ENCODE measurements around the gene SCN9A. TPM values are rescaled to one million over a fixed set of nuclear protein-coding genes. Genes with fewer than 3 reads are reported as not detected.

Gene SCN9A
- total RNA-seq, 1 experiment from 2014 or later = 1.3 TPM

- Histone ChIP-seq H3K4me2 (ENCODE audit: insufficient read depth, insufficient read length, low read length) (no peak overlapping the region), H3K27me3 (ENCODE audit: insufficient read depth, low read length) (no peaks in the 10 kb centered on the region), H3K14ac (ENCODE audit: insufficient read depth, low read length) (no peak overlapping the region), H2AK5ac (ENCODE audit: insufficient read length, low read length) (no peak overlapping the region), H3T11ph (ENCODE audit: low read length) (no peak overlapping the region), H3K4me1 (ENCODE audit: insufficient read depth, low read length) (no peaks in the 10 kb centered on the region; the same call in 1 of the 2 replicates), H2BK5ac (ENCODE audit: insufficient read length, low read length) (no peak overlapping the region), H4K5ac (ENCODE audit: insufficient read length, low read depth, low read length) (no peak overlapping the region), H3K23me2 (ENCODE audit: insufficient read length, low read depth, low read length, poor library complexity, severe bottlenecking) (no peaks in the 10 kb centered on the region), H2BK120ac (ENCODE audit: low read depth, low read length, poor library complexity, severe bottlenecking) (no peak overlapping the region), H4K91ac (ENCODE audit: insufficient read length, low read depth, low read length) (no peak overlapping the region), H4K20me1 (ENCODE audit: control insufficient read depth, insufficient read depth, insufficient read length) (no peaks in the 10 kb centered on the region), H2AFZ (ENCODE audit: low read length) (no peak overlapping the region), H3K79me1 (ENCODE audit: insufficient read depth, low read depth, low read length, poor library complexity, severe bottlenecking) (no peaks in the 10 kb centered on the region), H3K56ac (ENCODE audit: insufficient read length, low read depth, low read length) (no peak overlapping the region), H3K23ac (ENCODE audit: insufficient read length, low read depth, low read length) (no peak overlapping the region), H3K27ac (ENCODE audit: insufficient read length, low read depth, low read length) (no peak overlapping the region), H3K9ac (ENCODE audit: extremely low read depth, insufficient read length, low read length) (no peak overlapping the region), H2BK15ac (ENCODE audit: low read depth, low read length) (no peak overlapping the region), H2BK12ac (ENCODE audit: insufficient read length, low read depth, low read length) (no peak overlapping the region), H3K79me2 (ENCODE audit: insufficient read depth, low read length) (no peaks in the 10 kb centered on the region), H3K18ac (ENCODE audit: insufficient read length, low read depth, low read length) (no peak overlapping the region), H3K4ac (ENCODE audit: low read depth, low read length) (no peak overlapping the region), H3K9me3 (ENCODE audit: control insufficient read depth, low read depth, low read length) (no peaks in the 10 kb centered on the region), H4K8ac (replicated peaks; ENCODE audit: insufficient read length, low read depth, low read length) (no peak overlapping the region), H2BK20ac (ENCODE audit: low read depth, low read length, poor library complexity, severe bottlenecking) (no peak overlapping the region)
- TF ChIP-seq CTCF (conservative IDR thresholded peaks at IDR 0.05) = no peak
- H3K27ac Mint-ChIP-seq = no peak overlapping the region
- H3K4me3 Mint-ChIP-seq = no peak overlapping the region
- H3K36me3 Mint-ChIP-seq (ENCODE audit: insufficient read depth in 1 of 3, low read depth in 3 of 3) = no peaks in the 10 kb centered on the region
- H3K9me3 Mint-ChIP-seq = no peaks in the 10 kb centered on the region
- peaks cover 8 to 10% of the 10 kb centered on the region in 2 experiments for H3K4me1 Mint-ChIP-seq
- DNase-seq = no peak
- no peaks in the 10 kb centered on the region for H3K27me3 Mint-ChIP-seq (ENCODE audit: low read depth)
- no CpG with 5 or more reads among the region's 1 CpG for WGBS (ENCODE audit: extremely low coverage, insufficient read length, low lambda C conversion rate)
Observed at GRCh38 chr2:166240387-166241313, 135.1 kb downstream of the SCN9A start.

Measured in H9 (cell line).